ENCODE measurements around the gene GRIK5.

The GRIK5 gene

GRCh38 chr19:42115219-42115618 is 45.2 kb upstream of the GRIK5 start:
- TF ChIP-seq FOXP2 (optimal IDR thresholded peaks at IDR 0.05; ENCODE audit: borderline replicate concordance, extremely low read depth, extremely low read length, insufficient read depth) (no peak), SIN3A (IDR thresholded peaks at IDR 0.05; ENCODE audit: borderline replicate concordance, insufficient read depth, low read length) (no peak), POLR2AphosphoS5 (IDR thresholded peaks at IDR 0.05; ENCODE audit: low read depth, low read length) (no peak), TAF1 (IDR thresholded peaks at IDR 0.05; ENCODE audit: borderline replicate concordance, insufficient read depth, low read length) (no peak), REST (IDR thresholded peaks at IDR 0.05; ENCODE audit: insufficient read depth in 1 of 2, low read depth in 2 of 2, low read length in 2 of 2) (peak; percentile 77 to 92)

GRCh38 chr19:42114412-42114811 is 44.4 kb upstream of the GRIK5 start:
- TF ChIP-seq SIN3A (IDR thresholded peaks at IDR 0.05; ENCODE audit: borderline replicate concordance, insufficient read depth, low read length): no peak
- TF ChIP-seq TAF1 (IDR thresholded peaks at IDR 0.05; ENCODE audit: borderline replicate concordance, insufficient read depth, low read length): no peak
- TF ChIP-seq POLR2AphosphoS5 (IDR thresholded peaks at IDR 0.05; ENCODE audit: low read depth, low read length): no peak
- no peak for TF ChIP-seq FOXP2 (optimal IDR thresholded peaks at IDR 0.05; ENCODE audit: borderline replicate concordance, extremely low read depth, extremely low read length, insufficient read depth)
- no peak; a peak in 1 of 4 replicates for TF ChIP-seq REST (IDR thresholded peaks at IDR 0.05; ENCODE audit: insufficient read depth in 1 of 2, low read depth in 2 of 2, low read length in 2 of 2)

GRCh38 chr19:42113641-42114348 is 43.8 kb upstream of the GRIK5 start:
- TF ChIP-seq SIN3A (IDR thresholded peaks at IDR 0.05; ENCODE audit: borderline replicate concordance, insufficient read depth, low read length): no peak
- peak; percentile 26 for TF ChIP-seq FOXP2 (optimal IDR thresholded peaks at IDR 0.05; ENCODE audit: borderline replicate concordance, extremely low read depth, extremely low read length, insufficient read depth)
- no peak; a peak in 1 of 4 replicates for TF ChIP-seq REST (IDR thresholded peaks at IDR 0.05; ENCODE audit: insufficient read depth in 1 of 2, low read depth in 2 of 2, low read length in 2 of 2)
- 0 out of 2 replicates have a peak, but pooled peaks have one; percentile 21 for TF ChIP-seq TAF1 (IDR thresholded peaks at IDR 0.05; ENCODE audit: borderline replicate concordance, insufficient read depth, low read length)

GRCh38 chr19:42111811-42112210 is 41.8 kb upstream of the GRIK5 start:
- TF ChIP-seq SIN3A (IDR thresholded peaks at IDR 0.05; ENCODE audit: borderline replicate concordance, insufficient read depth, low read length): no peak
- TF ChIP-seq TAF1 (IDR thresholded peaks at IDR 0.05; ENCODE audit: borderline replicate concordance, insufficient read depth, low read length): no peak
- no peak for TF ChIP-seq FOXP2 (optimal IDR thresholded peaks at IDR 0.05; ENCODE audit: borderline replicate concordance, extremely low read depth, extremely low read length, insufficient read depth)
- no peak for TF ChIP-seq REST (IDR thresholded peaks at IDR 0.05; ENCODE audit: insufficient read depth in 1 of 2, low read depth in 2 of 2, low read length in 2 of 2)
- no peak for TF ChIP-seq POLR2AphosphoS5 (IDR thresholded peaks at IDR 0.05; ENCODE audit: low read depth, low read length)

All from PFSK-1 (cell line).